ENCODE measurements around the gene WDR47. TPM values are rescaled to one million over a fixed set of nuclear protein-coding genes. Genes with fewer than 3 reads are reported as not detected.

The WDR47 gene
- polyA plus RNA-seq, 1 experiment: 7.3 TPM

DNA sequence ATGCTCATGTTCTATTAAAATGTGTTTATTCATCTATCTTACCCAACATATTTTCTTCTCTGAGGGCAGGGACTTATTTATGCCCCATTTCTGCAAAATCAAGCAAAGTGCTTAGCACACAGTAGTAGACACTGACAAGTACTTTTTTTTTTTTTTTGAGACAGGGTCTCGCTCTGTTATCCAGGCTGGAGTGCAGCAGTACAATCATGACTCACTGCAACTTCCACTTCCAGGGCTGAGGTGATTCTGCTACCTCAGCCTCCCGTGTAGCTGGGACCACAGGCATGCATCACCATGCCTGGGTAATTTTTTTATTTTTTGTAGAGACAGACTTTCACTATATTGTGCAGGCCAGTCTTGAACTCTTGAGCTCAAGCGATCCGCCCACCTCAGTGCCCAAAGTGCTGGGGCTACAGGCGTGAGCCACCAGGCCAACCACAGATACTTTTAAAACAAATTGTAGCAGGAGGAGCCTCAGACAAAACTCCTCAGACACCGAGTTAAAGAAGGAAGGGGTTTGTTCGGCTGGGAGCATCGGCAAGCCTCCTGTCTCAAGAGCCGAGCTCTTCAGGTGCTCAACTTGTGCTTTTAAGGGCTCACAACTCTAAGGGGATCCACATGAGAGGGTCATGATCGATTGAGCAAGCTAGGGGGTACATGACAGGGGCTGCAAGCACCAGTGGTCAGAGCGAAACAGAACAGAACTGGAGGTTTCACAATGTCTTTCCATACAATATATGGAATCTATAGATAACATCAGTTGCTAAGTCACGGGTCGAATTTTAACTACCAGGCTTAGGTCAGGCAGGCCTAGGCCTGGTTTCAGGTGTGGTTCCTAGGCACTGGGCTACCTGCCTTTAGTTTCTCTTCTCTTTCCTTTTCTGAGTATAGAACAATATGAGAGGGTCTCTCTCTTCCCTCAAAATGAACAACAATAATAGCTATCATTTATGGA lies 42.9 kb upstream of the WDR47 start:
- ChIA-PET POLR2A (no interaction called here), CTCF (interaction anchor here (0.7 to 2.1 kb wide), 2 partner anchors 15 to 210 kb away, joined by 4 to 7 read pairs; no protein-coding TSS in a partner anchor)
- DNase-seq (ENCODE audit: low read depth): no peak
- TF ChIP-seq, protein P1, sequence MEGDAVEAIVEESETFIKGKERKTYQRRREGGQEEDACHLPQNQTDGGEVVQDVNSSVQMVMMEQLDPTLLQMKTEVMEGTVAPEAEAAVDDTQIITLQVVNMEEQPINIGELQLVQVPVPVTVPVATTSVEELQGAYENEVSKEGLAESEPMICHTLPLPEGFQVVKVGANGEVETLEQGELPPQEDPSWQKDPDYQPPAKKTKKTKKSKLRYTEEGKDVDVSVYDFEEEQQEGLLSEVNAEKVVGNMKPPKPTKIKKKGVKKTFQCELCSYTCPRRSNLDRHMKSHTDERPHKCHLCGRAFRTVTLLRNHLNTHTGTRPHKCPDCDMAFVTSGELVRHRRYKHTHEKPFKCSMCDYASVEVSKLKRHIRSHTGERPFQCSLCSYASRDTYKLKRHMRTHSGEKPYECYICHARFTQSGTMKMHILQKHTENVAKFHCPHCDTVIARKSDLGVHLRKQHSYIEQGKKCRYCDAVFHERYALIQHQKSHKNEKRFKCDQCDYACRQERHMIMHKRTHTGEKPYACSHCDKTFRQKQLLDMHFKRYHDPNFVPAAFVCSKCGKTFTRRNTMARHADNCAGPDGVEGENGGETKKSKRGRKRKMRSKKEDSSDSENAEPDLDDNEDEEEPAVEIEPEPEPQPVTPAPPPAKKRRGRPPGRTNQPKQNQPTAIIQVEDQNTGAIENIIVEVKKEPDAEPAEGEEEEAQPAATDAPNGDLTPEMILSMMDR (IDR thresholded peaks at IDR 0.05; ENCODE audit: insufficient read depth, low read depth, low read length): no peak
- H3K4me3 ChIP-seq (ENCODE audit: low read depth, low read length): no peak overlapping the region
- H3K27me3 ChIP-seq (ENCODE audit: control insufficient read depth, insufficient read depth, low read length): no peaks in the 10 kb centered on the region
- H3K36me3 ChIP-seq (ENCODE audit: control insufficient read depth, insufficient read depth, low read length): no peaks in the 10 kb centered on the region

DNA sequence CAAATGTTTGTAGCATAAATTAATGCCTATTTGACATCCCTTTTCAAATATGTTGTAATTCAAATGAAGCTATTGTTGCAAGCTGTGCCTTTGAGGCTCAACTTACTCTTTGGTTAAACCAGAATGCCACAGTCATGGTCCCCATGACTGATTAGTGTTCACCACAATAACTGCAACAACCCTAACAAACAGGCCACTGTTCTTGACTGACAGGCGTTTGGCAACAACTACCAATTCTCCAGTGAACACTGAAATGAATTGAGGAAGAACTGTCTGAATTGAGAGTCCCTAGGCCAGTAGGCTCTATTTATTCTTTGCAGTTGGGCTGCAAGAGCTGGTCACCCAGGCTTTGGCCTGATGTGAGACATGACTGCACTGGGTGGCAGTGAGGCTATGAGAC lies 42.0 kb upstream of the WDR47 start:
- DNase-seq (ENCODE audit: low read depth): no peak
- CTCF ChIA-PET: interaction anchor here (2.1 kb wide), 1 partner anchor 16 kb away, joined by 7 read pairs; no protein-coding TSS in a partner anchor

DNA sequence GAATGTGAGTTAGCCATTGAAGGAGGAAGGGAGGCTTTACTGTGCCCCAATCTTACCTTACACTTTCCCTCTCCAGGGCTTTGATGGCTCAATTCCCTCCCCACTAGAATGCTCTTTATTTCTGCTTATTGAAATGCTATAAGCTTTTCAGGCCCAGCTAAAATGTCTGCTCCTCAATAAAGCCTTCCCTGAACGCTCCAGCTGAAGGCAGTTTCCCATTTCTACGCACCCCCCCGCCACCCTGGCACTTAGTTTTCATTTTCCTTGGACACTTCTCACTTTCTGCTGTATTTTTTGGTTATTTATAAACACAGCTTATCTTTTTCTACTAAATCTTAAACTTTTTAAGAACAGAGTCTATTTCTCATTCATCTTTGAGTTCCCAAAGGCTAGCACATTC lies 41.6 kb upstream of the WDR47 start:
- no peaks in the 10 kb centered on the region for H3K27me3 ChIP-seq (ENCODE audit: control insufficient read depth, insufficient read depth, low read length)
- no peaks in the 10 kb centered on the region for H3K36me3 ChIP-seq (ENCODE audit: control insufficient read depth, insufficient read depth, low read length)
- CTCF ChIA-PET: interaction anchor here (2.1 kb wide), 1 partner anchor 17 kb away, joined by 7 read pairs; no protein-coding TSS in a partner anchor
- DNase-seq (ENCODE audit: low read depth): no peak
- TF ChIP-seq, protein P1 (IDR thresholded peaks at IDR 0.05; ENCODE audit: insufficient read depth, low read depth, low read length): no peak
- POLR2A ChIA-PET: no interaction called here
- H3K4me3 ChIP-seq (ENCODE audit: low read depth, low read length): no peak overlapping the region

More for the DNA sequence above, 42.0 kb upstream of the WDR47 start:
- no peak overlapping the region for H3K4me3 ChIP-seq (ENCODE audit: low read depth, low read length)
- POLR2A ChIA-PET: no interaction called here
- H3K36me3 ChIP-seq (ENCODE audit: control insufficient read depth, insufficient read depth, low read length): no peaks in the 10 kb centered on the region
- no peaks in the 10 kb centered on the region for H3K27me3 ChIP-seq (ENCODE audit: control insufficient read depth, insufficient read depth, low read length)
- TF ChIP-seq, protein P1 (IDR thresholded peaks at IDR 0.05; ENCODE audit: insufficient read depth, low read depth, low read length): no peak

DNA sequence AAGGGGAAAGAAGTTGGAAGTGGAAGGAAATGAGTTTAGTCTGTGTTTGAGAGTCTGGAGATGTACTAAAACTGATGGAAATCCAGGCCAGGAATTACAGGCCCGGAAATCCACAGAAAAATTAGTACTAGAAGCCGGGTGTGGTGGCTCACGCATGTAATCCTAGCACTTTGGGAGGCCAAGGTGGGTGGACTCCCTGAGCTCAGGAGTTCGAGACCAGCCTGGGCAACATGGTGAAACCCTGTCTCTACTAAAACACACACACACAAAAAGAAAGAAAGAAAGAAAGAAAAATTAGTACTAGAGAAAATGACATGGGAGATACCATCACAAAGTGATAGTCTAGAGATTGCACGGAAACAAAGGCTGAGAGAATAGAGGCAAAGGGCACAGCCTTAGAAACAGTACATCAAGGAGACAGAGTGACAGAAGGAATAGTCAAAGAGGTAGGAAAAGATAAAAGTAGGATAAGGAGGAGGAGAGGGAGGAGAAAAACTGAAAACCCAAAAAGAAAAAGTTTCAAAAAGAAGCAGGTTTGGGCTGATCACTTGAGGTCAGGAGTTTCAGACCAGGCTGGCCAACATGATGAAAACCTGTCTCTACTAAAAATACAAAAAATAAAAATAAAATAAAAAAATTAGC lies 38.7 kb upstream of the WDR47 start:
- TF ChIP-seq, protein P1 (IDR thresholded peaks at IDR 0.05; ENCODE audit: insufficient read depth, low read depth, low read length): no peak
- H3K4me3 ChIP-seq (ENCODE audit: low read depth, low read length): no peak overlapping the region
- POLR2A ChIA-PET: no interaction called here
- no peaks in the 10 kb centered on the region for H3K27me3 ChIP-seq (ENCODE audit: control insufficient read depth, insufficient read depth, low read length)
- H3K36me3 ChIP-seq (ENCODE audit: control insufficient read depth, insufficient read depth, low read length): no peaks in the 10 kb centered on the region
- CTCF ChIA-PET: no interaction called here
- no peak for DNase-seq (ENCODE audit: low read depth)

DNA sequence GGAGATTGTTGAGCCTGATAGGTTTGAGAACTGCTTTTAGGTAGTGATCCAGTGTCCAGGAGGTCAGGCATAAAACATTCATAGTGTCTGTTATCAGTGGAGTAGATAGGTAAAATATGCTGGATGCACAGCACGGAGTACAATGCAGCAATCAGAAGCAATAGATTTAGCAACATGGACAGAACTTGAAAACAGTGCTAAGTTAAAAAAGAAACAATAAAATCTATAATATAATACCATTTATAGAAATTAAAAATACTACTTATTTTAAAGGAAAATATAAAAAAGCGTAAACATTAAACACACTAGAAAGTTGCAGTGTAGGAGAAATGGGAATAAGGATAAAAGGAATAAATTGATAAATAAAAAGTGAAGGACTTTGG lies 37.3 kb upstream of the WDR47 start:
- DNase-seq (ENCODE audit: low read depth): no peak
- POLR2A ChIA-PET: no interaction called here
- H3K36me3 ChIP-seq (ENCODE audit: control insufficient read depth, insufficient read depth, low read length): no peaks in the 10 kb centered on the region
- TF ChIP-seq, protein P1 (IDR thresholded peaks at IDR 0.05; ENCODE audit: insufficient read depth, low read depth, low read length): no peak
- no peaks in the 10 kb centered on the region for H3K27me3 ChIP-seq (ENCODE audit: control insufficient read depth, insufficient read depth, low read length)
- no peak overlapping the region for H3K4me3 ChIP-seq (ENCODE audit: low read depth, low read length)
- CTCF ChIA-PET: no interaction called here
